OCI-LY3 (cell line): Measurements from ENCODE around the gene ANKRD63.

ENCODE experiments used
- H2AFZ ChIP-seq: fragments of 200-600, 300-600 bp; shearing (Covaris generic); 2 replicates; pipeline ENCODE4 v1.6.0; 2014; ENCODE audit warnings: antibody characterized with exemption, low read depth, low read length
- H3K27ac ChIP-seq: fragments of 200-600, 300-600 bp; sonication (generic); 2 replicates; pipeline ENCODE4 v1.5.1; 2014; ENCODE audit warnings: mild to moderate bottlenecking, low read length, moderate library complexity, mixed read lengths
- H3K27me3 ChIP-seq: fragments of 200-600, 300-600 bp; sonication (generic); 2 replicates; pipeline ENCODE4 v1.6.1; 2014; ENCODE audit warnings: low read depth, low read length, mixed read lengths
- H3K36me3 ChIP-seq: fragments of 200-600, 300-600 bp; sonication (generic); replicated peaks from 2 replicates; pipeline ENCODE3; 2014; ENCODE audit warnings: low read depth, low read length, mixed read lengths
- H3K4me1 ChIP-seq: fragments of 300-600, 200-600 bp; sonication (generic); 2 replicates; pipeline ENCODE4 v1.6.1; 2014; ENCODE audit warnings: low read length, mixed read lengths
- H3K4me2 ChIP-seq: fragments of 200-600, 300-600 bp; sonication (generic); 2 replicates; pipeline ENCODE4 v1.6.1; 2014; ENCODE audit warnings: low read length, mixed read lengths
- H3K4me3 ChIP-seq: fragments of 300-600, 200-600 bp; sonication (generic); 2 replicates; pipeline ENCODE4 v1.5.1; 2014; ENCODE audit warnings: antibody characterized with exemption, mild to moderate bottlenecking, low read length, moderate library complexity
- H3K79me2 ChIP-seq: fragments of 300-600, 200-600 bp; shearing (Covaris generic); 2 replicates; pipeline ENCODE4 v1.6.1; 2014; ENCODE audit warnings: mild to moderate bottlenecking, low read length, mixed read lengths
- H3K9ac ChIP-seq: fragments of 300-600, 200-600 bp; shearing (Covaris generic); 2 replicates; pipeline ENCODE4 v1.6.0; 2014; ENCODE audit warnings: mild to moderate bottlenecking, low read length, moderate library complexity
- H3K9me3 ChIP-seq: fragments of 200-600, 300-600 bp; shearing (Covaris generic); 2 replicates; pipeline ENCODE4 v1.6.1; 2014; ENCODE audit warnings: low read length, mixed read lengths; ENCODE audit not compliant: insufficient read depth
- H4K20me1 ChIP-seq: fragments of 200-600, 300-600 bp; sonication (generic); 2 replicates; pipeline ENCODE4 v1.6.1; 2016; ENCODE audit warnings: low read length, mixed read lengths; ENCODE audit not compliant: insufficient read depth
- EZH2phosphoT487 ChIP-seq: fragments of 200-600 bp; shearing (Covaris generic); IDR thresholded peaks from 2 replicates; pipeline ENCODE4 v1.6.1; 2018; ENCODE audit warnings: antibody characterized with exemption, mixed run types, low read depth
- TF ChIP-seq, protein P1 (sequence below): fragments of 200-600, 300-600 bp; sonication (generic); IDR thresholded peaks from 2 replicates; pipeline ENCODE4 v1.5.1; 2014; ENCODE audit warnings: antibody characterized with exemption, low read length, low read depth

The ANKRD63 gene

DNA sequence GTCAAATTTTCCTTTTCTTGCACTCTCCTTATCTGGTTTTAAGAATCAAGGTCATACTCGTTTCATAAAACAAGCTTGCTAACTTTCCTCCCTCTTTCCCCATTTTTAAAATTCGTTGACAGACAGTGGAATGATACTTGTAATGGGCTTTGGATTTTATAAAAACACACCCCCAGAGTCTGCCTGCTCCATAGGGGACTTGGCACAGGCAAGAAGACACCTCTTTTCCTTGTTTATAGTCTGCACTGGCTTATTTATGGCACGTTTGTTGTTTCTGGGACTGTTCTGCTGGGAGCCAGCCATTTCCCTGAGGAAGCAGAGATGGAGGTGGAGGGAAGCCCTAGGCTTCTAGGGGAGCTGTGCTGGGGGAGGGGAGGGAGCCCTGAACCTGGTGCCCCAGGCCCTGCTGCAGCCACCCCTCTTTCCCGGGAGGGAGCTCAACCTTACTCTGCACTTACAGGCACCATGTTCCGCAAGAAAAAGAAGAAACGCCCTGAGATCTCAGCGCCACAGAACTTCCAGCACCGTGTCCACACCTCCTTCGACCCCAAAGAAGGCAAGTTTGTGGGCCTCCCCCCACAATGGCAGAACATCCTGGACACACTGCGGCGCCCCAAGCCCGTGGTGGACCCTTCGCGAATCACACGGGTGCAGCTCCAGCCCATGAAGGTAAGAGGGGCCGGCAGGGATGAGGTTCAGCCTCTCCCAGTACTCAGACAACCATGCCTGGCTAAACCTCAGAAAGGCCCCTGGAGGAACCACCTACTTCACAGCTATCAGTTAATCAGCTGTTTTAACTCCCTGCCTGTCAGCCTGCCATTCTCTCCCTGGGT is 18.3 kb downstream of the ANKRD63 start:
- H3K9me3 ChIP-seq = no peaks in the 10 kb centered on the region
- H3K9ac ChIP-seq = no peak overlapping the region
- H3K4me3 ChIP-seq = no peak overlapping the region
- no peak overlapping the region for H3K4me2 ChIP-seq
- no peaks in the 10 kb centered on the region for H3K27me3 ChIP-seq
- H3K79me2 ChIP-seq = no peaks in the 10 kb centered on the region
- H4K20me1 ChIP-seq = no peaks in the 10 kb centered on the region
- no peaks in the 10 kb centered on the region for H3K36me3 ChIP-seq
- H2AFZ ChIP-seq = no peak overlapping the region
- no peaks in the 10 kb centered on the region for H3K4me1 ChIP-seq
- TF ChIP-seq, protein P1, sequence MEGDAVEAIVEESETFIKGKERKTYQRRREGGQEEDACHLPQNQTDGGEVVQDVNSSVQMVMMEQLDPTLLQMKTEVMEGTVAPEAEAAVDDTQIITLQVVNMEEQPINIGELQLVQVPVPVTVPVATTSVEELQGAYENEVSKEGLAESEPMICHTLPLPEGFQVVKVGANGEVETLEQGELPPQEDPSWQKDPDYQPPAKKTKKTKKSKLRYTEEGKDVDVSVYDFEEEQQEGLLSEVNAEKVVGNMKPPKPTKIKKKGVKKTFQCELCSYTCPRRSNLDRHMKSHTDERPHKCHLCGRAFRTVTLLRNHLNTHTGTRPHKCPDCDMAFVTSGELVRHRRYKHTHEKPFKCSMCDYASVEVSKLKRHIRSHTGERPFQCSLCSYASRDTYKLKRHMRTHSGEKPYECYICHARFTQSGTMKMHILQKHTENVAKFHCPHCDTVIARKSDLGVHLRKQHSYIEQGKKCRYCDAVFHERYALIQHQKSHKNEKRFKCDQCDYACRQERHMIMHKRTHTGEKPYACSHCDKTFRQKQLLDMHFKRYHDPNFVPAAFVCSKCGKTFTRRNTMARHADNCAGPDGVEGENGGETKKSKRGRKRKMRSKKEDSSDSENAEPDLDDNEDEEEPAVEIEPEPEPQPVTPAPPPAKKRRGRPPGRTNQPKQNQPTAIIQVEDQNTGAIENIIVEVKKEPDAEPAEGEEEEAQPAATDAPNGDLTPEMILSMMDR = no peak
- TF ChIP-seq EZH2phosphoT487 = no peak
- H3K27ac ChIP-seq = no peak overlapping the region

GRCh38 chr15:40263024-40263754 is 19.7 kb downstream of the ANKRD63 start:
- no peak overlapping the region for H2AFZ ChIP-seq
- no peak overlapping the region for H3K4me3 ChIP-seq
- H4K20me1 ChIP-seq = no peaks in the 10 kb centered on the region
- no peak overlapping the region for H3K27ac ChIP-seq
- H3K27me3 ChIP-seq = no peaks in the 10 kb centered on the region
- H3K4me1 ChIP-seq = no peaks in the 10 kb centered on the region
- no peaks in the 10 kb centered on the region for H3K9me3 ChIP-seq
- H3K36me3 ChIP-seq = no peaks in the 10 kb centered on the region
- no peak for TF ChIP-seq EZH2phosphoT487
- TF ChIP-seq, protein P1 = no peak
- H3K4me2 ChIP-seq = no peak overlapping the region
- H3K9ac ChIP-seq = no peak overlapping the region
- no peaks in the 10 kb centered on the region for H3K79me2 ChIP-seq

DNA sequence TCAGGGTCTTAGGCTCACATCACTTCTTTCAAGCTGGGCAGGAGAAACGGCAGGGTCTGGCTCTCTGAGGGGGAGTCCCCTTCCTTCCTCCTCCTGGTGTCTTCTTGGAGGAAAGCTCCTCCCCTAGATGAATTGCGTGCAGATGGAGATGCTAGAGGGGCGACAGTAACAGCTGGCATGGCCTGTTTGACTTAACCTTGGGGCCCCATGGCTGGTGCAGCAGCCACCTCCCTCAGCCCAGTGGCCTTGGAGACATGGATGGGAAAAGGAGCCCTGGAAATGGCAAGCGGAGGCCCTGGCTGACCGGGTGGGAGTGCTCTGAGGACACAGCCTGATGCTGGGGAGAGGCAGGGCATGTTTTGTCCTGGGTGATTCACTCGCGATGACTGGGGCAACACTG is 23.8 kb downstream of the ANKRD63 start:
- no peak overlapping the region for H2AFZ ChIP-seq
- H3K27ac ChIP-seq = no peak overlapping the region
- no peaks in the 10 kb centered on the region for H3K36me3 ChIP-seq

GRCh38 chr15:40258544-40258943 is 24.3 kb downstream of the ANKRD63 start:
- H3K4me1 ChIP-seq = peaks cover 2% of the 10 kb centered on the region
- H2AFZ ChIP-seq = no peak overlapping the region
- H3K4me3 ChIP-seq = no peak overlapping the region
- TF ChIP-seq, protein P1 = no peak
- no peak for TF ChIP-seq EZH2phosphoT487
- no peaks in the 10 kb centered on the region for H3K36me3 ChIP-seq
- H3K9ac ChIP-seq = no peak overlapping the region
- no peak overlapping the region for H3K27ac ChIP-seq
- no peaks in the 10 kb centered on the region for H3K27me3 ChIP-seq
- no peaks in the 10 kb centered on the region for H3K9me3 ChIP-seq
- H4K20me1 ChIP-seq = no peaks in the 10 kb centered on the region
- H3K4me2 ChIP-seq = no peak overlapping the region
- no peaks in the 10 kb centered on the region for H3K79me2 ChIP-seq

More for the DNA sequence above, 23.8 kb downstream of the ANKRD63 start:
- no peak overlapping the region for H3K4me2 ChIP-seq
- H3K9me3 ChIP-seq = no peaks in the 10 kb centered on the region
- no peaks in the 10 kb centered on the region for H4K20me1 ChIP-seq
- no peak overlapping the region for H3K9ac ChIP-seq
- TF ChIP-seq, protein P1 = no peak
- no peak for TF ChIP-seq EZH2phosphoT487
- H3K79me2 ChIP-seq = no peaks in the 10 kb centered on the region
- no peaks in the 10 kb centered on the region for H3K27me3 ChIP-seq
- H3K4me1 ChIP-seq = no peaks in the 10 kb centered on the region
- no peak overlapping the region for H3K4me3 ChIP-seq
